PC-9 (cell line): ENCODE results near the gene CPS1. TPM values are rescaled to one million over a fixed set of nuclear protein-coding genes. Genes with fewer than 3 reads are reported as not detected.
A peak's percentile ranks its signal among the peaks of the same experiment; 100 is the strongest.

Source experiments
- BruUV-seq: library from RNA; stranded (reverse); fragments of 400-500 nt; replicated peaks from 2 replicates; lab custom pipeline; 2021; lab: Mats Ljungman, UMichigan
- CTCF ChIA-PET: fragments of 300-600 bp; sonication (Branson Sonifier 250); formaldehyde crosslinking; loops from one replicate; lab custom pipeline; 2022; ENCODE audit warnings: antibody characterized with exemption; lab: Charles Lee
- POLR2A ChIA-PET: fragments of 300-600 bp; sonication (Branson Sonifier 250); formaldehyde crosslinking; loops from one replicate; lab custom pipeline; 2022; ENCODE audit warnings: antibody characterized with exemption; ENCODE audit not compliant: unreplicated experiment; lab: Charles Lee
- DNase-seq, 2 experiments: peaks; one replicate each; pipeline versions ENCODE4 v3.0.0 to v3.0.0-alpha.2; 2015 to 2022; ENCODE audit warnings: mixed read lengths in 1 of 2
- H2AFZ ChIP-seq: fragments of 200-600 bp; sonication (generic); 2 replicates; pipeline ENCODE4 v1.8.1; 2017; ENCODE audit warnings: antibody characterized with exemption
- H3F3A ChIP-seq: fragments of 200-600 bp; sonication (generic); 2 replicates; pipeline ENCODE4 v1.8.1; 2017; ENCODE audit warnings: antibody characterized with exemption, mild to moderate bottlenecking, low read depth; ENCODE audit not compliant: insufficient read depth
- H3K27ac ChIP-seq: fragments of 200-600 bp; sonication (generic); 2 replicates; pipeline ENCODE4 v1.6.1; 2016; ENCODE audit warnings: mixed run types
- H3K27me3 ChIP-seq: fragments of 200-600 bp; sonication (generic); 2 replicates; pipeline ENCODE4 v1.6.1; 2016; ENCODE audit warnings: low read depth, mixed run types; ENCODE audit not compliant: insufficient read depth
- H3K36me3 ChIP-seq: fragments of 200-600 bp; sonication (generic); 2 replicates; pipeline ENCODE4 v1.6.1; 2016; ENCODE audit warnings: low read depth, mixed run types
- H3K4me1 ChIP-seq: fragments of 200-600 bp; sonication (generic); replicated peaks from 2 replicates; pipeline ENCODE4 v1.6.1; 2016; ENCODE audit warnings: mixed run types; ENCODE audit not compliant: insufficient read depth
- H3K4me2 ChIP-seq: fragments of 200-600 bp; sonication (generic); 2 replicates; pipeline ENCODE4 v1.6.1; 2017; ENCODE audit warnings: mixed run types
- H3K4me3 ChIP-seq: fragments of 200-600 bp; sonication (generic); 2 replicates; pipeline ENCODE4 v1.6.1; 2016; ENCODE audit warnings: mixed run types
- H3K79me2 ChIP-seq: fragments of 200-600 bp; sonication (generic); 2 replicates; pipeline ENCODE4 v1.6.1; 2017; ENCODE audit warnings: low read depth, mixed run types
- H3K9me2 ChIP-seq: fragments of 200-600 bp; sonication (generic); 2 replicates; pipeline ENCODE4 v1.8.1; 2017; ENCODE audit warnings: mild to moderate bottlenecking; ENCODE audit not compliant: insufficient read depth
- H3K9me3 ChIP-seq: fragments of 200-600 bp; sonication (generic); 2 replicates; pipeline ENCODE4 v1.8.1; 2016; ENCODE audit warnings: low read depth; ENCODE audit not compliant: insufficient read depth
- H4K20me1 ChIP-seq: fragments of 200-600 bp; sonication (generic); 2 replicates; pipeline ENCODE4 v1.8.1; 2017; ENCODE audit not compliant: insufficient read depth
- CTCF ChIP-seq: fragments of 200-600 bp; sonication (generic); conservative IDR thresholded peaks from 2 replicates; pipeline ENCODE4 v1.6.1; 2017; ENCODE audit warnings: mixed run types, antibody characterized with exemption, mild to moderate bottlenecking, moderate library complexity
- EZH2 ChIP-seq: fragments of 200-600 bp; sonication (generic); IDR thresholded peaks from 2 replicates; pipeline ENCODE4 v1.8.0; 2017; ENCODE audit warnings: antibody characterized with exemption, low read depth
- intact Hi-C: fragments of 100-400 bp; cut with micrococcal nuclease; formaldehyde crosslinking; loops from one replicate; pipeline ENCODE4 v1.10.0; 2022; ENCODE audit not compliant: unreplicated experiment
- total RNA-seq: library from RNA; stranded (reverse); gene quantifications from 2 replicates; pipeline ENCODE4 v1.2.3, GENCODE V29; 2021

The CPS1 gene
- total RNA-seq, 1 experiment from 2014 or later = 27.5 TPM

DNA sequence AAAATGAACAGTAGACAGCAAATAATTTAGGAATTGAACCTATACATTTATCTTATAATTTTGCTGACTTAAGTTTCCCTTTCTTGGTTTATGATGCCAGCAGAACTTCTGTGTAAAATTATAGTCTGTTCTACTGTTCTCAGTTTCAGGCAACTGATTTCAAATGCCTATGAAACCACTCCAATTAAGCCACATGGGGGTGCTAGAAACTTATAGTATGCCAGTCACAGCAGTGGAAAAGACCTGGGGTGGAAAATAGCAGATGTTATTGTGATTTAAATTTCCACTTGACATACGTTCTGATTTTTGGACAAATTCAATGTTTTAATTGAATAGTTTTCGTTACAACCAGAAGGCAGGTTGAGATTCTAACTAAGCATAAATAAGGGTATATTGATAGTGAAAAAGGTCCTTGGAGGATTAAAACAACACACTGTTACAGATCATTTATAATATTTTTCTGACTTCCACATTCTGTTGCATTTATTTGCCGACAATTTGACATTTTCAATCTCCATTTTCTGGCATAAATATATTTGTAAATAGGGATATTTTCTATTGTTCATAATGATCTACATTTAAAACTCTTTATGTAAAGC is 61.4 kb downstream of the CPS1 start:
- DNase-seq = no peak
- intact Hi-C loops = no loop called here
- Histone ChIP-seq H3F3A (no peaks in the 10 kb centered on the region; the same call in 1 of the 2 replicates), H3K4me3 (no peak overlapping the region), H2AFZ (no peak overlapping the region), H3K27ac (no peak overlapping the region), H3K9me2 (no peaks in the 10 kb centered on the region), H3K4me2 (no peak overlapping the region), H3K36me3 (no peaks in the 10 kb centered on the region), H3K4me1 (no peaks in the 10 kb centered on the region), H4K20me1 (no peaks in the 10 kb centered on the region), H3K9me3 (no peaks in the 10 kb centered on the region), H3K79me2 (no peaks in the 10 kb centered on the region), H3K27me3 (no peaks in the 10 kb centered on the region)
- TF ChIP-seq CTCF (peak; percentile 72), EZH2 (no peak)
- POLR2A ChIA-PET = no interaction called here
- CTCF ChIA-PET = no interaction called here
- no TSS peak for BruUV-seq

GRCh38 chr2:210620456-210620855 is 64.1 kb downstream of the CPS1 start:
- Histone ChIP-seq H3K27ac (no peak overlapping the region), H4K20me1 (no peaks in the 10 kb centered on the region), H2AFZ (no peak overlapping the region), H3K4me3 (no peak overlapping the region), H3K9me2 (no peaks in the 10 kb centered on the region), H3K79me2 (no peaks in the 10 kb centered on the region), H3K4me1 (no peaks in the 10 kb centered on the region), H3K9me3 (no peaks in the 10 kb centered on the region), H3K27me3 (no peaks in the 10 kb centered on the region), H3K4me2 (no peak overlapping the region), H3F3A (no peaks in the 10 kb centered on the region; the same call in 1 of the 2 replicates), H3K36me3 (no peaks in the 10 kb centered on the region)
- DNase-seq = no peak
- POLR2A ChIA-PET = no interaction called here
- CTCF ChIA-PET = interaction anchor here (0.7 kb wide), 1 partner anchor 1548 kb away, joined by 3 read pairs; no protein-coding TSS in a partner anchor
- TF ChIP-seq EZH2 (no peak), CTCF (no peak)
- intact Hi-C loops = no loop called here
- BruUV-seq = no TSS peak

GRCh38 chr2:210623506-210623905 is 67.1 kb downstream of the CPS1 start:
- Histone ChIP-seq H3K9me3 (no peaks in the 10 kb centered on the region), H3K79me2 (no peaks in the 10 kb centered on the region), H3K4me3 (no peak overlapping the region), H3K4me2 (no peak overlapping the region), H2AFZ (no peak overlapping the region), H3K9me2 (no peaks in the 10 kb centered on the region), H3K4me1 (no peaks in the 10 kb centered on the region), H3K27ac (no peak overlapping the region), H4K20me1 (no peaks in the 10 kb centered on the region), H3K36me3 (no peaks in the 10 kb centered on the region), H3K27me3 (no peaks in the 10 kb centered on the region), H3F3A (no peaks in the 10 kb centered on the region)
- BruUV-seq = no TSS peak
- TF ChIP-seq EZH2 (no peak), CTCF (no peak)
- intact Hi-C loops = no loop called here
- ChIA-PET CTCF (no interaction called here), POLR2A (no interaction called here)
- DNase-seq = no peak
